GM18951 (cell line): ENCODE data around the gene AGPAT4.
"Not testable (repeated sequence)": the region's sequence is repeated elsewhere in the genome, so short reads cannot be mapped to it uniquely, and the experiment has no call there.

Source experiments
- POLR2A ChIP-seq: IDR thresholded peaks from 4 replicates; pipeline ENCODE4 v1.6.1; 2011; ENCODE audit warnings: mild to moderate bottlenecking; ENCODE audit not compliant: insufficient read length, insufficient read depth; ENCODE audit errors: extremely low read depth
- in situ Hi-C: fragments of 300-500 bp; cut with MboI; formaldehyde crosslinking; loops from one replicate; pipeline ENCODE4 v1.12.0; 2022; ENCODE audit warnings: low sequenced_read_pairs, mixed read lengths, inconsistent platforms; ENCODE audit not compliant: unreplicated experiment

The AGPAT4 gene, protein sequence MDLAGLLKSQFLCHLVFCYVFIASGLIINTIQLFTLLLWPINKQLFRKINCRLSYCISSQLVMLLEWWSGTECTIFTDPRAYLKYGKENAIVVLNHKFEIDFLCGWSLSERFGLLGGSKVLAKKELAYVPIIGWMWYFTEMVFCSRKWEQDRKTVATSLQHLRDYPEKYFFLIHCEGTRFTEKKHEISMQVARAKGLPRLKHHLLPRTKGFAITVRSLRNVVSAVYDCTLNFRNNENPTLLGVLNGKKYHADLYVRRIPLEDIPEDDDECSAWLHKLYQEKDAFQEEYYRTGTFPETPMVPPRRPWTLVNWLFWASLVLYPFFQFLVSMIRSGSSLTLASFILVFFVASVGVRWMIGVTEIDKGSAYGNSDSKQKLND

DNA sequence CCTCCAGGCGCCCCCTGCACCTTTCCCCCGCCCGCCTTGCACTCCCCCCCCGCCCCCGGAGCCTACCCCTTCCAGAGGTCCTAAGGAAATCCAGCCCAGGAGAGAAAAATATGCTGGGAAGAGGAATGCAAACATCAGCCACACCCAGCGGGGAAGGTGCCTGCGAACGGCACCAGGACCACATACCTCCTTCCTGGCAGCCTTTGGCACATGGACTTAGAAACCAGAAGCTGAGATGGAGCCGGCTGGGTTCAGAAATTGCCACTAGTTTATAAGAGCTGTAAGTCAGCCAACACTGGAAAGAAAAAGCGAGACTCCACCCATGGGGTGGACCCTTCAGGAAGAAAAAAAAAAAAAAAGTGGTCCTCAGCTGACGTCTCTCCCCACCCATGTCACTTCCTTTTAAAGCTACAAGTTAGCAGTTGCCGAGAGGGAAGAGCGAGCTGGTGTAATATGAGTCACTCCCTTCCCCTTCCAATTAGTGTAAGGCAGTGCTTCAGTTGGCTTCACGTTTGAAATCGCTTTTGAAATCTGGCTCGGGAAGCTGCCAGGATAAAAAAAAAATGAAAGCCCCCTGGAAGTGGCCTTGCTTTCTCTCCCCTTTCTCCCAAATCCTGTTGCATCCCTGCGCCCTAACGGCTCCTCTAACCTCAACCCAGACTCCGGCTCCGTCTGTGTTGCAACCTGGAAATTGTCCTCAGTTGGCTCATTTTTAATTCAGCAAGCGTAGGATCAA, at the start of gene AGPAT4:
Gene AGPAT4, minus strand, starts transcription at position 310 of the 736 bp plus-strand sequence. CDS start 41,848 bp downstream, outside the sequence.
- in situ Hi-C loops, result no loop called here
- peak; percentile 41 for TF ChIP-seq POLR2A

- in situ Hi-C loops, result no loop called here
- TF ChIP-seq POLR2A, result no peak
These were observed 45.4 kb upstream of the AGPAT4 start for GRCh38 chr6:161319231-161319630.

GRCh38 chr6:161318456-161318855, 44.6 kb upstream of the AGPAT4 start:
- in situ Hi-C loops, result no loop called here
- TF ChIP-seq POLR2A, result no peak

GRCh38 chr6:161316531-161316930, 42.7 kb upstream of the AGPAT4 start:
- in situ Hi-C loops, result no loop called here
- TF ChIP-seq POLR2A, result no peak

DNA sequence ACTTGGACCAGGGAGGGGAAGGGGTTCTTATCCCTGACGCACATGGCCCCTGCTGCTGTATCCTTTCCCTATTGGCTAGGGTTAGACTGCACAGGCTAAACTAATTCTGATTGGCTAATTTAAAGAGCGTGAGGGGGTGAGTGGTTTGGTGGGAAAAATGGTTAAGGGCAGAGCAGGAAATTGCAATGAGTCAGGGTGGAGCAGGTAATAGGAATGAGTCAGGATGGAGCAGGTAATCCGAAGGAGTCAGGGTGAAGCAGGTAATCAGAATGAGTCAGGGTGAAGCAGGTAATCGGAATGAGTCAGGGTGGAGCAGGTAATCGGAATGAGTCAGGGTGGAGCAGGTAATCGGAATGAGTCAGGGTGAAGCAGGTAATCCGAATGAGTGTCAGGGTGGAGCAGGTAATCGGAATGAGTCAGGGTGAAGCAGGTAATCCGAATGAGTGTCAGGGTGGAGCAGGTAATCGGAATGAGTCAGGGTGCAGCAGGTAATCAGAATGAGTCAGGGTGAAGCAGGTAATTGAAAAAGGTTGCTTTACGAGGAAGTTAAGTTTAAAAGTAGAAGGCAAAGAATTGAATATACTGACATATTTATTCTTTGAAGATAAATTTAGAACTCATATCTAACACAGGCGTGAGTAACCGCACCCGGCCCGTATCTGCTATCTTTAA, 41.5 kb upstream of the AGPAT4 start:
- in situ Hi-C loops, result not testable (repeated sequence)

DNA sequence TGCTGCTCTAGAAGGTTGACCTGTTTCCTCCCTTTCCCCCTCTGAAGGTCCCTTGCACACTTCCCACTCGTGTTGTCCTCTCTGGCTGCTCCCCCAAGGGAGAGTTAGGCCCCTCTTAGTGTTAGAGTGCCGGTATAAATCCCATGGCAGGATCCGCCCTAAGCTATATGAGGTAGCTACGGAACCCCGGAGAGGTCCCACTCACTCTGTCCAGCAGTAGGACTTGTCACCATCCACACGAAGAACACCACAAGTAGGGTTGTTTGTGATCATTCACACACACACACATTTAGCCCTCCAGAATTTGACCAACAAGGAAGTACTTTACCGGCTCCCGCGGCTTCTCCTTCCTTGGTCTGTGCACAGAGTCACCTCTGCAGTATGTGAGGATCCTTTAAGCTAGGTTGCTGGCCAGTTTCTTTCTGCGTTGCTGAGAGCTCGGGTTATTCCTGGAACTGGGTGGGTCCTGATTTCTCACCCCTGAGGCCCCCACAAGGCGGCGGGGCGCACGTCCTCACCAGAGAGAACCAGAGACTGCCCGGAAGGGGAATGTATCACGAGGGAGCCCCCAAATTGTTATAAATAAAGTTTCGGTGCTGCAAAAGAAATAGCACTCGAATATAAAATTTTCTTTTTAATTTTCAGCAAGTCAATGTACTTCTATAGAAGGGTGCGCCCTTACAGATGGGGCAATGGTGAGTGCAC, 40.8 kb upstream of the AGPAT4 start:
- in situ Hi-C loops, result not testable (repeated sequence)

- in situ Hi-C loops, result no loop called here
- TF ChIP-seq POLR2A, result no peak
These were observed 40.2 kb upstream of the AGPAT4 start for GRCh38 chr6:161313940-161314509.

GRCh38 chr6:161313475-161313874, 39.6 kb upstream of the AGPAT4 start:
- in situ Hi-C loops, result not testable (repeated sequence)

- in situ Hi-C loops, result not testable (repeated sequence)
These were observed 35.9 kb upstream of the AGPAT4 start for GRCh38 chr6:161309774-161310173.

GRCh38 chr6:161308075-161308655, 34.3 kb upstream of the AGPAT4 start:
- in situ Hi-C loops, result no loop called here
- no peak for TF ChIP-seq POLR2A

GRCh38 chr6:161305860-161306259, 32.0 kb upstream of the AGPAT4 start:
- no peak for TF ChIP-seq POLR2A
- in situ Hi-C loops, result no loop called here

DNA sequence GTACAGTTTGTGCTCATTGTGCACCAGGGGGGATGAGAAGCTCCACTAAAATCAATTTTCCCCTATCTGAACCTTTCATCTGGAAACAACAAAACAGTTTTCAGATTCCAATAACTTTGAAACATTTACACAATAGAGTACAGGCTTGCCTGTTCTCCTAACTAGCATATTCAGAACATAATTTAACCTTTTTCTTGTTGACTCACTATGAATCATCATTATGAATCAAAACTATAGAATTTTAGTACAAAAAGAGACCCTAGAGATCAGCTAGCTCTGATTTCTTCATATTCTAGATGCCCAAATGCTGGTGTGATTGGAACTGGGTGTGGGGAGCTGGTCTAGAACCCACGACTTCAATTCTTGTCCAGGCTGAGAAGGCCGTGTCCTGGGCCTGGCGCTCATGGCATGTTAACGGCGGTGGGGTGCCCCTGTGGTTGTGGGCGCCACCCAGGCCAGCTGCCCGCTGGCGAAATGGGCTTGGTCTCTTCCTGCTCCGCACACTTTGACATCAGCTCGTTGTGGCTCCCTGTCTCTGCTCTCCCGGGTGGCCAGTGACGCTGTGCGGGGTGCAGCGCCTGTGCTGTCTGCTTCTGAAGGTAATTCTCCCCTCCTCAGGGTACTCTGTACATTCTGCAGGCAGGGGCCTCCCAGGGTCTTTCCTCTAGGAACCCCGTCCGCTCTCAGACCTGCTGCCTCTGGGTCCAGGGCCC, 29.9 kb upstream of the AGPAT4 start:
- no peak for TF ChIP-seq POLR2A
- in situ Hi-C loops, result no loop called here
